GM10248 (cell line): Measurements from ENCODE around the gene PCDHB5.
"Not testable (repeated sequence)": the region's sequence is repeated elsewhere in the genome, so short reads cannot be mapped to it uniquely, and the experiment has no call there.

Experiments
- CTCF ChIA-PET: fragments of 300-600 bp; sonication (Branson Sonifier 250); formaldehyde crosslinking; extraction: SDS; loops from one replicate; lab custom pipeline; 2021; ENCODE audit warnings: antibody characterized with exemption; lab: Yijun Ruan, JAX
- POLR2A ChIA-PET: fragments of 350-650 bp; sonication (Branson Sonifier 250); formaldehyde crosslinking; extraction: SDS; loops from one replicate; lab custom pipeline; 2020; ENCODE audit warnings: antibody characterized with exemption; lab: Yijun Ruan, JAX
- DNase-seq: peaks from one replicate; pipeline ENCODE4 v3.0.0; 2012; ENCODE audit errors: extremely low spot score
- TF ChIP-seq, protein P1 (sequence below): IDR thresholded peaks from 2 replicates; pipeline ENCODE4 v1.5.1; 2012; ENCODE audit warnings: mild to moderate bottlenecking, low read depth; ENCODE audit errors: extremely low read depth, missing control alignments, control extremely low read depth

Gene PCDHB5

DNA sequence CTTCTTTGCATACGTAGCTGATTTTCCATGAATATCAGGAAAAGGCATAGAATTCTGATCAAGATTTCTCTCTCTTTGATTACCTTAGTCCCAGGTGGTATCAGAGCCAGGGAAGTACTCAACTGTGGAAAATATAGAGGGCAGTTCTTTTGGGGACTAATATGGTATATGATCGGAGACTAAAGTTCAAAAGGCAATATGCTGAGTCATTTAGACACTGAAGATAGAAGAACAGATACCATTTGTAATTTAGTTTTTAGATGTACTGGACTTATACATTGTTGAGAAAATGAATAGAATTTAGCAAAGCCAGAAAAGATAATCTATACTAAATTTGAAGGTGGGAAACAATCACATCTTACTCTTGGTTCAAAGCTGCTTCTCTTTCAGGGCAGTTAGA lies 29.7 kb upstream of the PCDHB5 start:
- CTCF ChIA-PET: no interaction called here

GRCh38 chr5:141119250-141119649 lies 15.8 kb upstream of the PCDHB5 start:
- TF ChIP-seq, protein P1, sequence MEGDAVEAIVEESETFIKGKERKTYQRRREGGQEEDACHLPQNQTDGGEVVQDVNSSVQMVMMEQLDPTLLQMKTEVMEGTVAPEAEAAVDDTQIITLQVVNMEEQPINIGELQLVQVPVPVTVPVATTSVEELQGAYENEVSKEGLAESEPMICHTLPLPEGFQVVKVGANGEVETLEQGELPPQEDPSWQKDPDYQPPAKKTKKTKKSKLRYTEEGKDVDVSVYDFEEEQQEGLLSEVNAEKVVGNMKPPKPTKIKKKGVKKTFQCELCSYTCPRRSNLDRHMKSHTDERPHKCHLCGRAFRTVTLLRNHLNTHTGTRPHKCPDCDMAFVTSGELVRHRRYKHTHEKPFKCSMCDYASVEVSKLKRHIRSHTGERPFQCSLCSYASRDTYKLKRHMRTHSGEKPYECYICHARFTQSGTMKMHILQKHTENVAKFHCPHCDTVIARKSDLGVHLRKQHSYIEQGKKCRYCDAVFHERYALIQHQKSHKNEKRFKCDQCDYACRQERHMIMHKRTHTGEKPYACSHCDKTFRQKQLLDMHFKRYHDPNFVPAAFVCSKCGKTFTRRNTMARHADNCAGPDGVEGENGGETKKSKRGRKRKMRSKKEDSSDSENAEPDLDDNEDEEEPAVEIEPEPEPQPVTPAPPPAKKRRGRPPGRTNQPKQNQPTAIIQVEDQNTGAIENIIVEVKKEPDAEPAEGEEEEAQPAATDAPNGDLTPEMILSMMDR: no peak
- ChIA-PET POLR2A (no interaction called here), CTCF (no interaction called here)
- DNase-seq: no peak

More for the DNA sequence above, 29.7 kb upstream of the PCDHB5 start:
- POLR2A ChIA-PET: no interaction called here
- DNase-seq: no peak
- TF ChIP-seq, protein P1: no peak

DNA sequence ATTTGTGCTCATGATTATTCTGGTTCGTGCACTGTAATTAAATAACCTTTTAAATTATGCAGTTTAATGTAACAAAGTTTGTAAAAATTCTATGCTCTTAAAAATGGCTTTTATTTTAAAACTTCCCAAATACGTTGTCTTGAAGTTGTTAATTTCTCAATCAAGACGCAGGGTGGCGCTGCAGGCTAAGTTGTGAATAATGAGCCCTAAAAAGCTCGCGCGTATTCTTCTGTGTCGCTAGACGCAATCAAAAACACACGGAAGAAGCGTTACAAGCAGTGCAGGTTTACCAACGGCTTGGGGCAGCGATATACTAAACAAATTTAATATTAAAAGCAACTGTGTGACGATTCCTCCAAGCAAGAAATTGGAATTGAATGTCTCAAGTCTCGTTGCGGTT lies 13.4 kb upstream of the PCDHB5 start, which contains the start of gene PCDHB4:
PCDHB4 (plus strand) TSS at position 256 of the 400 bp plus-strand sequence. CDS start 181 bp downstream, outside the sequence.
- DNase-seq: no peak
- TF ChIP-seq, protein P1: no peak
- POLR2A ChIA-PET: no interaction called here
- CTCF ChIA-PET: no interaction called here

- TF ChIP-seq, protein P1: no peak
- POLR2A ChIA-PET: no interaction called here
- CTCF ChIA-PET: no interaction called here
- DNase-seq: no peak
Measured at GRCh38 chr5:141121985-141122384, 13.0 kb upstream of the PCDHB5 start.

- CTCF ChIA-PET, POLR2A ChIA-PET, DNase-seq: not testable (repeated sequence)
Measured at GRCh38 chr5:141123396-141124135, 11.4 kb upstream of the PCDHB5 start.

DNA sequence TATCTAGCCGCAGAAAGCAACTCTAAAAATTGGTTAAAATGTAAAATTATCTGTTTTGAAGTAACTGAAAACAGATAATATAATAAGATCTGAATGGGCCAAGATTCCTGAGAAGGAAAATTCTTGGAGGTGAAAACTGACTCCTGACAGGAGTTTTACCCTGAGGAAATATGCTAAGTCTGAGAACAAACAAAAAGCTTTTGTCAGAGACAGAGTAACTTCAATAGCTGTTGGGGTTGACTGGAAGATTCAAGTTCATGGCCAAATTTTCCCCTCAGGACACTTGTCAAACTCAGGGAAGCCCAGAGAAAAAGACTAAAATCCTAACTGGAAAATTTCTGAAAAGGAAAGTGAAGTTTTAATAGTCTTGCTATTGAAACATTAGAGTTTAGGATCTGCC lies 7.7 kb upstream of the PCDHB5 start:
- ChIA-PET CTCF (no interaction called here), POLR2A (no interaction called here)
- TF ChIP-seq, protein P1: no peak
- no peak for DNase-seq

DNA sequence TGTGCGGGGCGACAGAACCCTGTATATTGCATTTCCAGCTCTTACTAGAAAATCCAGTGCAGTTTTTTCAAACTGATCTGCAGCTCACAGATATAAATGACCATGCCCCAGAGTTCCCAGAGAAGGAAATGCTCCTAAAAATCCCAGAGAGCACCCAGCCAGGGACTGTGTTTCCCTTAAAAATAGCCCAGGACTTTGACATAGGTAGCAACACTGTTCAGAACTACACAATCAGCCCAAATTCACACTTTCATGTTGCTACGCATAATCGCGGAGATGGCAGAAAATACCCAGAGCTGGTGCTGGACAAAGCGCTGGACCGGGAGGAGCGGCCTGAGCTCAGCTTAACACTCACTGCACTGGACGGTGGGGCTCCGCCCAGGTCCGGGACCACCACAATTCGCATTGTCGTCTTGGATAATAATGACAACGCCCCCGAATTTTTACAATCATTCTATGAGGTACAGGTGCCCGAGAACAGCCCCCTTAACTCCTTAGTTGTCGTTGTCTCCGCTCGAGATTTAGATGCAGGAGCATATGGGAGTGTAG lies 786 bp downstream of the PCDHB5 start:
- CTCF ChIA-PET: no interaction called here
- POLR2A ChIA-PET: no interaction called here
- no peak for DNase-seq
- TF ChIP-seq, protein P1: no peak

- CTCF ChIA-PET, DNase-seq, POLR2A ChIA-PET: not testable (repeated sequence)
Measured at GRCh38 chr5:141137346-141137745, 2.3 kb downstream of the PCDHB5 start.
